ENCODE measurements around the gene PALLD.

PALLD gene

GRCh38 chr4:168667921-168668320 is 171.1 kb downstream of the PALLD start:
- H3K4me3 Mint-ChIP-seq: no peak overlapping the region
- TF ChIP-seq CTCF (IDR thresholded peaks at IDR 0.05; ENCODE audit: unreplicated experiment in 3 of 3): no peak

GRCh38 chr4:168673476-168673875 is 176.6 kb downstream of the PALLD start:
- H3K4me1 Mint-ChIP-seq: peaks cover 13% of the 10 kb centered on the region
- no peak overlapping the region for H3K4me3 Mint-ChIP-seq
- H3K9me3 Mint-ChIP-seq: no peaks in the 10 kb centered on the region
- TF ChIP-seq CTCF (IDR thresholded peaks at IDR 0.05; ENCODE audit: unreplicated experiment in 3 of 3): no peak
- H3K27ac Mint-ChIP-seq: no peak overlapping the region
- no peaks in the 10 kb centered on the region for H3K27me3 Mint-ChIP-seq (ENCODE audit: low read depth)
- H3K36me3 Mint-ChIP-seq (ENCODE audit: low read depth): peaks cover 36% of the 10 kb centered on the region

More at GRCh38 chr4:168667921-168668320, 171.1 kb downstream of the PALLD start:
- peaks cover 20% of the 10 kb centered on the region for H3K36me3 Mint-ChIP-seq (ENCODE audit: low read depth)
- peak overlapping the region; percentile 72 to 91 (median 83) for H3K27ac Mint-ChIP-seq
- H3K27me3 Mint-ChIP-seq (ENCODE audit: low read depth): no peaks in the 10 kb centered on the region
- H3K4me1 Mint-ChIP-seq: peaks cover 42% of the 10 kb centered on the region
- H3K9me3 Mint-ChIP-seq: no peaks in the 10 kb centered on the region

- no peaks in the 10 kb centered on the region for H3K9me3 Mint-ChIP-seq
- H3K4me1 Mint-ChIP-seq: peaks cover 13% of the 10 kb centered on the region
- H3K36me3 Mint-ChIP-seq (ENCODE audit: low read depth): peaks cover 30% of the 10 kb centered on the region
- H3K27ac Mint-ChIP-seq: no peak overlapping the region
- H3K4me3 Mint-ChIP-seq: no peak overlapping the region
- TF ChIP-seq CTCF (IDR thresholded peaks at IDR 0.05; ENCODE audit: unreplicated experiment in 3 of 3): no peak
- H3K27me3 Mint-ChIP-seq (ENCODE audit: low read depth): no peaks in the 10 kb centered on the region
These were observed 177.4 kb downstream of the PALLD start for GRCh38 chr4:168674077-168674747.

- H3K27me3 Mint-ChIP-seq (ENCODE audit: low read depth): no peaks in the 10 kb centered on the region
- no peak overlapping the region for H3K27ac Mint-ChIP-seq
- peaks cover 13% of the 10 kb centered on the region for H3K4me1 Mint-ChIP-seq
- H3K36me3 Mint-ChIP-seq (ENCODE audit: low read depth): peaks cover 32% of the 10 kb centered on the region
- no peak for TF ChIP-seq CTCF (IDR thresholded peaks at IDR 0.05; ENCODE audit: unreplicated experiment in 3 of 3)
- no peak overlapping the region for H3K4me3 Mint-ChIP-seq
- H3K9me3 Mint-ChIP-seq: no peaks in the 10 kb centered on the region
These were observed 178.0 kb downstream of the PALLD start for GRCh38 chr4:168674866-168675265.

- Mint-ChIP-seq H3K27ac (peak overlapping the region; percentile 7 to 79 (median 41)), H3K4me1 (peaks cover 13% of the 10 kb centered on the region), H3K9me3 (no peaks in the 10 kb centered on the region), H3K4me3 (no peak overlapping the region), H3K27me3 (ENCODE audit: low read depth) (no peaks in the 10 kb centered on the region), H3K36me3 (ENCODE audit: low read depth) (peaks cover 33% of the 10 kb centered on the region)
- no peak for TF ChIP-seq CTCF (IDR thresholded peaks at IDR 0.05; ENCODE audit: unreplicated experiment in 3 of 3)
These were observed 180.2 kb downstream of the PALLD start for GRCh38 chr4:168677063-168677462.

GRCh38 chr4:168677879-168678278 is 181.0 kb downstream of the PALLD start:
- Mint-ChIP-seq H3K4me3 (no peak overlapping the region), H3K4me1 (peaks cover 18% of the 10 kb centered on the region)
- no peak for TF ChIP-seq CTCF (IDR thresholded peaks at IDR 0.05; ENCODE audit: unreplicated experiment in 3 of 3)

More at GRCh38 chr4:168677879-168678278, 181.0 kb downstream of the PALLD start:
- H3K27me3 Mint-ChIP-seq (ENCODE audit: low read depth): no peaks in the 10 kb centered on the region
- peak overlapping the region; percentile 7 to 79 (median 23) for H3K27ac Mint-ChIP-seq
- H3K9me3 Mint-ChIP-seq: no peaks in the 10 kb centered on the region
- H3K36me3 Mint-ChIP-seq (ENCODE audit: low read depth): peaks cover 41% of the 10 kb centered on the region

Data from nephron (organoid).